ENCODE data around the gene TIMP1. TPM values are rescaled to one million over a fixed set of nuclear protein-coding genes. Genes with fewer than 3 reads are reported as not detected.

TIMP1 gene
- total RNA-seq, 1 experiment from 2014 or later = 3.9 TPM

DNA sequence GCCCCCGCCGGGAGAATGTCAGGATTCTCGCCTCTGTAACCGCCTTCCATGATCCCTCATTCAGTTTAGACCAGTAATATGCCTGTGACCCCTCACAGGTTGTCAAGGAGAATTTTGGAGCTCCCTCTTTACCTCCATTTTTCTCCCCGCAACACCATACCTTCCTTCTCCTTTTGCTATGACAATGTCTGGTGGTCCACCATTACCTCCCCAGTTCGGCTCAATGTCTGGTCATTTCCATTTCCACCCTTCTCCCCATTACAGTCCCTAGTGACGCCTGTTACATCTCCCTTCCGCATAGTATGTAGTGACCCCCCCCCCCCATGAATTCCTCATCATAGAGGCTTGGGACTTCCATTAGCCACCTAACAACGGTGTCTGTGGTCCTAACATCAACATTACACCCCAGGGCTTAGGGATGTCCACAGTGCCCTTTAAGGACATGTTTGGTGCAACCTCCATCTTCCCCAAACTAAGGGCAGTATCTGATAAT lies 20.5 kb upstream of the TIMP1 start:
- H3K4me3 Mint-ChIP-seq (ENCODE audit: unreplicated experiment) = peak overlapping the region; percentile 98
- ChIA-PET POLR2A (no interaction called here), CTCF (no interaction called here)
- TF ChIP-seq, protein P1, sequence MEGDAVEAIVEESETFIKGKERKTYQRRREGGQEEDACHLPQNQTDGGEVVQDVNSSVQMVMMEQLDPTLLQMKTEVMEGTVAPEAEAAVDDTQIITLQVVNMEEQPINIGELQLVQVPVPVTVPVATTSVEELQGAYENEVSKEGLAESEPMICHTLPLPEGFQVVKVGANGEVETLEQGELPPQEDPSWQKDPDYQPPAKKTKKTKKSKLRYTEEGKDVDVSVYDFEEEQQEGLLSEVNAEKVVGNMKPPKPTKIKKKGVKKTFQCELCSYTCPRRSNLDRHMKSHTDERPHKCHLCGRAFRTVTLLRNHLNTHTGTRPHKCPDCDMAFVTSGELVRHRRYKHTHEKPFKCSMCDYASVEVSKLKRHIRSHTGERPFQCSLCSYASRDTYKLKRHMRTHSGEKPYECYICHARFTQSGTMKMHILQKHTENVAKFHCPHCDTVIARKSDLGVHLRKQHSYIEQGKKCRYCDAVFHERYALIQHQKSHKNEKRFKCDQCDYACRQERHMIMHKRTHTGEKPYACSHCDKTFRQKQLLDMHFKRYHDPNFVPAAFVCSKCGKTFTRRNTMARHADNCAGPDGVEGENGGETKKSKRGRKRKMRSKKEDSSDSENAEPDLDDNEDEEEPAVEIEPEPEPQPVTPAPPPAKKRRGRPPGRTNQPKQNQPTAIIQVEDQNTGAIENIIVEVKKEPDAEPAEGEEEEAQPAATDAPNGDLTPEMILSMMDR (IDR thresholded peaks at IDR 0.05; ENCODE audit: insufficient read depth in 1 of 2, low read depth in 1 of 2, low read length in 1 of 2, severe bottlenecking in 1 of 2, unreplicated experiment in 1 of 2) = no peak
- H3K9me3 Mint-ChIP-seq (ENCODE audit: unreplicated experiment) = no peaks in the 10 kb centered on the region
- Histone ChIP-seq H3K4me3 (ENCODE audit: low read depth, low read length) (peak overlapping the region; percentile 64), H3K4me1 (no peaks in the 10 kb centered on the region), H3K27me3 (replicated peaks; ENCODE audit: control insufficient read depth, insufficient read depth, low read length) (no peaks in the 10 kb centered on the region), H3K9me3 (no peaks in the 10 kb centered on the region), H3K36me3 (ENCODE audit: control insufficient read depth, insufficient read depth, low read length) (no peaks in the 10 kb centered on the region)
- H3K36me3 Mint-ChIP-seq (ENCODE audit: insufficient read depth, unreplicated experiment) = peaks cover 12% of the 10 kb centered on the region
- intact Hi-C loops (cut with micrococcal nuclease; ENCODE audit: unreplicated experiment) = loop anchor here (1.0 to 2.0 kb wide), 4 partner anchors 20 to 89 kb away; partner anchors contain the start of genes CFP and ELK1
- no peaks in the 10 kb centered on the region for H3K27me3 Mint-ChIP-seq (ENCODE audit: insufficient read depth, unreplicated experiment)
- peak overlapping the region; percentile 99 for H3K27ac Mint-ChIP-seq (ENCODE audit: unreplicated experiment)
- no peak for DNase-seq
- BruUV-seq (replicated peaks) = TSS peak; percentile 49
- H3K4me1 Mint-ChIP-seq (ENCODE audit: low read depth, unreplicated experiment) = peaks cover under 1% of the 10 kb centered on the region

DNA sequence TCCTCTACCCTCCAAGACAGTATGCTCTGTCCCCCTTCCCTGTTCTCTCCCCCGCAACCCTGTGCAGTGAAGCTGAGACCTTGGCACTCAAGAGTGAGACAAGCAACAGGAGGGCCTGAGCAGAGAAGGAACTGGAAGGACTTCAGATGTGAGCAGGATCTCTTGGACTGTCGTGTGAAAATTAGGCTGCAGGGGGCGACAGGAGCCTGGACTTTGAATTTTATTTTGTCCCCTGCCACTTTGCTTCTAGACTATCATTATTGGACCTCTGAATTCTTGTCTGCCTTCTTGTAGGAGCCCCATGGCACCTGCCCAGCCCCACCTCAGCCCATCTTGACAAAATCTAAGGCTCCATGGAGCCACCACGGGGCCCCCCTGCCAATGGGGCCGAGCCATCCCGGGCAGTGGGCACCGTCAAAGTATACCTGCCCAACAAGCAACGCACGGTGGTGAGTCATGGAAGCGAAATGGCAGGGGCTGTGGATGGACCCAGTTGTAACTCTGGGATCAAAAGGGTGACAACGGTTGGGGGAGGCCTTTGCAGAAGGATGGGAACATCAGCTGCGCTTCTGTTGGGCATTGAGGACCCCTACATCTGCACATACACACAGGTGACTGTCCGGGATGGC lies 19.5 kb upstream of the TIMP1 start:
- H3K9me3 Mint-ChIP-seq (ENCODE audit: unreplicated experiment) = no peaks in the 10 kb centered on the region
- no peak for DNase-seq
- peaks cover 12% of the 10 kb centered on the region for H3K36me3 Mint-ChIP-seq (ENCODE audit: insufficient read depth, unreplicated experiment)
- H3K4me1 ChIP-seq = no peaks in the 10 kb centered on the region
- H3K27me3 ChIP-seq (replicated peaks; ENCODE audit: control insufficient read depth, insufficient read depth, low read length) = no peaks in the 10 kb centered on the region
- H3K36me3 ChIP-seq (ENCODE audit: control insufficient read depth, insufficient read depth, low read length) = no peaks in the 10 kb centered on the region
- TF ChIP-seq, protein P1 (IDR thresholded peaks at IDR 0.05; ENCODE audit: insufficient read depth in 1 of 2, low read depth in 1 of 2, low read length in 1 of 2, severe bottlenecking in 1 of 2, unreplicated experiment in 1 of 2) = no peak
- ChIA-PET POLR2A (no interaction called here), CTCF (no interaction called here)
- peak overlapping the region; percentile 98 for H3K4me3 Mint-ChIP-seq (ENCODE audit: unreplicated experiment)
- H3K9me3 ChIP-seq = no peaks in the 10 kb centered on the region
- no peak overlapping the region for H3K4me3 ChIP-seq (ENCODE audit: low read depth, low read length)
- H3K27ac Mint-ChIP-seq (ENCODE audit: unreplicated experiment) = no peak overlapping the region
- intact Hi-C loops (cut with micrococcal nuclease; ENCODE audit: unreplicated experiment) = loop anchor here (1.0 kb wide), 1 partner anchor 82 kb away; no protein-coding TSS in a partner anchor
- no peaks in the 10 kb centered on the region for H3K27me3 Mint-ChIP-seq (ENCODE audit: insufficient read depth, unreplicated experiment)
- BruUV-seq (replicated peaks) = no TSS peak
- H3K4me1 Mint-ChIP-seq (ENCODE audit: low read depth, unreplicated experiment) = no peaks in the 10 kb centered on the region

DNA sequence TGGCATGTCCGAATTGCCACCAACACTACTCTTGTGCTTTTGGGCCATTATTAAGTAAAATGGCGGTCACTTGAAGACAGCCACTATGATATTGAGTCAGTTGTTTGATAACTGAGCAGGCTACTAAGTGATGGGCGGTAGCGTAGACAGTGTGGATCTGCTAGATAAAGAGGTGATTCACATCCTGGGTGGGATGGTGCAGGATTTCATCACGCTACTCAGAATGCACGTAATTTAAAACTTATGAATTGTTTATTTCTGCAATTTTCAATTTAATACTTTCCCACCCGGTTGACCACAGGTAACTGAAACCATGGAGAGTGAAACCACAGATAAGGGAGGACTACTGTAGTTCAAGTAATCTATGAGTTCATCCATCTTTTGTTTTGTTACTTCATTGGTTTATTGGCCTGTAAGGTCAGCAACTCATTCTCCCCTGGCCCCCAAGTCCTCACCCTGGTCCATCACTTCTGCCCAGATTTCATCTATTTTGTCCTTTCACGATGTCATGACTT lies 18.4 kb upstream of the TIMP1 start:
- TF ChIP-seq, protein P1 (IDR thresholded peaks at IDR 0.05; ENCODE audit: insufficient read depth in 1 of 2, low read depth in 1 of 2, low read length in 1 of 2, severe bottlenecking in 1 of 2, unreplicated experiment in 1 of 2) = no peak
- intact Hi-C loops (cut with micrococcal nuclease; ENCODE audit: unreplicated experiment) = no loop called here
- CTCF ChIA-PET = no interaction called here
- H3K4me1 ChIP-seq = no peaks in the 10 kb centered on the region
- no peaks in the 10 kb centered on the region for H3K9me3 ChIP-seq
- H3K4me1 Mint-ChIP-seq (ENCODE audit: low read depth, unreplicated experiment) = no peaks in the 10 kb centered on the region
- H3K36me3 ChIP-seq (ENCODE audit: control insufficient read depth, insufficient read depth, low read length) = no peaks in the 10 kb centered on the region
- H3K27ac Mint-ChIP-seq (ENCODE audit: unreplicated experiment) = no peak overlapping the region
- peak overlapping the region; percentile 44 for H3K4me3 Mint-ChIP-seq (ENCODE audit: unreplicated experiment)
- no TSS peak for BruUV-seq (replicated peaks)
- H3K4me3 ChIP-seq (ENCODE audit: low read depth, low read length) = no peak overlapping the region
- POLR2A ChIA-PET = no interaction called here
- no peaks in the 10 kb centered on the region for H3K27me3 ChIP-seq (replicated peaks; ENCODE audit: control insufficient read depth, insufficient read depth, low read length)
- H3K36me3 Mint-ChIP-seq (ENCODE audit: insufficient read depth, unreplicated experiment) = peaks cover 15% of the 10 kb centered on the region
- no peak for DNase-seq
- no peaks in the 10 kb centered on the region for H3K9me3 Mint-ChIP-seq (ENCODE audit: unreplicated experiment)
- no peaks in the 10 kb centered on the region for H3K27me3 Mint-ChIP-seq (ENCODE audit: insufficient read depth, unreplicated experiment)

All from Caco-2 (cell line).